OCI-LY1 (cell line): ENCODE data around the gene ZDHHC14.

Experiments
- H2AFZ ChIP-seq: fragments of 200-600 bp; sonication (generic), shearing (Covaris generic); 2 replicates; pipeline ENCODE4 v1.6.0; 2014; ENCODE audit warnings: antibody characterized with exemption, mild to moderate bottlenecking, low read length
- H3F3A ChIP-seq: fragments of 200-600 bp; sonication (generic), shearing (Covaris generic); 2 replicates; pipeline ENCODE4 v1.6.0; 2014; ENCODE audit warnings: mild to moderate bottlenecking, antibody characterized with exemption, low read length, moderate library complexity; ENCODE audit not compliant: insufficient read depth
- H3K27ac ChIP-seq: fragments of 200-600 bp; sonication (generic); 2 replicates; pipeline ENCODE4 v1.5.1; 2014; ENCODE audit warnings: low read length, mixed run types, mild to moderate bottlenecking, low read depth; ENCODE audit not compliant: poor library complexity, severe bottlenecking
- H3K27me3 ChIP-seq: fragments of 200-600 bp; sonication (generic); 2 replicates; pipeline ENCODE4 v1.6.0; 2014; ENCODE audit warnings: antibody characterized with exemption, mild to moderate bottlenecking, low read length, moderate library complexity; ENCODE audit not compliant: insufficient read depth
- H3K36me3 ChIP-seq: fragments of 200-600 bp; sonication (generic); 2 replicates; pipeline ENCODE4 v1.6.1; 2014; ENCODE audit warnings: mild to moderate bottlenecking, antibody characterized with exemption, low read length, moderate library complexity, mixed read lengths; ENCODE audit not compliant: insufficient read depth
- H3K4me1 ChIP-seq: fragments of 200-600 bp; sonication (generic); 2 replicates; pipeline ENCODE4 v1.5.1; 2014; ENCODE audit warnings: mild to moderate bottlenecking, low read length, moderate library complexity; ENCODE audit not compliant: insufficient read depth, severe bottlenecking
- H3K4me2 ChIP-seq: fragments of 200-600 bp; sonication (generic), shearing (Covaris generic); 2 replicates; pipeline ENCODE4 v1.6.1; 2014; ENCODE audit warnings: low read length
- H3K4me3 ChIP-seq: fragments of 200-600 bp; sonication (generic); 2 replicates; pipeline ENCODE4 v1.5.1; 2014; ENCODE audit warnings: low read length, low read depth, mild to moderate bottlenecking, mixed read lengths; ENCODE audit not compliant: poor library complexity, severe bottlenecking
- H3K79me2 ChIP-seq: fragments of 200-600 bp; shearing (Covaris generic); 2 replicates; pipeline ENCODE4 v1.6.1; 2016; ENCODE audit warnings: mixed run types, low read length, mixed read lengths; ENCODE audit not compliant: insufficient read depth
- H3K9ac ChIP-seq: fragments of 200-600 bp; sonication (generic), shearing (Covaris generic); 2 replicates; pipeline ENCODE4 v1.6.1; 2014; ENCODE audit warnings: mild to moderate bottlenecking, low read length, mixed read lengths
- H3K9me2 ChIP-seq: fragments of 200-600 bp; sonication (generic), shearing (Covaris generic); 2 replicates; pipeline ENCODE4 v1.6.1; 2014; ENCODE audit warnings: low read depth, mild to moderate bottlenecking, low read length, mixed read lengths
- H3K9me3 ChIP-seq: fragments of 200-600 bp; shearing (Covaris generic); 2 replicates; pipeline ENCODE4 v1.6.1; 2014; ENCODE audit warnings: low read length, mixed read lengths
- H4K20me1 ChIP-seq: fragments of 200-600 bp; sonication (generic), shearing (Covaris generic); 2 replicates; pipeline ENCODE4 v1.6.0; 2016; ENCODE audit warnings: mild to moderate bottlenecking, low read length; ENCODE audit not compliant: insufficient read depth
- EZH2 ChIP-seq: fragments of 200-600 bp; sonication (generic), shearing (Covaris generic); IDR thresholded peaks from 2 replicates; pipeline ENCODE4 v1.8.0; 2017; ENCODE audit warnings: borderline replicate concordance, mixed run types, mild to moderate bottlenecking, antibody characterized with exemption, low read length, moderate library complexity, mixed read lengths
- TF ChIP-seq, protein P1 (sequence below): fragments of 200-600 bp; sonication (generic), shearing (Covaris generic); IDR thresholded peaks from 2 replicates; pipeline ENCODE4 v1.5.1; 2017; ENCODE audit warnings: mild to moderate bottlenecking, antibody characterized with exemption, low read length, moderate library complexity, mixed read lengths

The ZDHHC14 gene

DNA sequence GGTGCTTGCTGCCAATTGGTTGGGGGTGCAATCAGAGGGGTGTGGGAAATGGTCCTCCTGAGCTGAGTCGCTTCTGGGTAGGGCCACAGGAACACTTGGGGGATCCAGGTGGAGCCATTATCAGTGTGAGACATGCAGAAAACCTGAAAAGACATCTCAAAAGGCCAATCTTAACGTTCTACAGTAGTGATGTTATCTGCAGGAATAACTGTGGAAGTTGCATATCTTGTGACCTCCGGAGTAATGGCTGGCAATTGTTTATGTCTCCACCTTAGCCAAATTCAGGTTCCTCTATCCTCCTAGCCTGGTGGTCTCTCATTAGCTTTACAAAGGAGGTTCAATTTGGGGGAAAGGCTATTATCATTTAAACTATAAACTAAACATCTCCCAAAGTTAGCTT lies 327.2 kb downstream of the ZDHHC14 start:
- H2AFZ ChIP-seq, result no peak overlapping the region
- no peaks in the 10 kb centered on the region for H3K79me2 ChIP-seq
- no peaks in the 10 kb centered on the region for H3K9me3 ChIP-seq
- H3F3A ChIP-seq, result no peaks in the 10 kb centered on the region
- H3K27me3 ChIP-seq, result no peaks in the 10 kb centered on the region
- TF ChIP-seq, protein P1, sequence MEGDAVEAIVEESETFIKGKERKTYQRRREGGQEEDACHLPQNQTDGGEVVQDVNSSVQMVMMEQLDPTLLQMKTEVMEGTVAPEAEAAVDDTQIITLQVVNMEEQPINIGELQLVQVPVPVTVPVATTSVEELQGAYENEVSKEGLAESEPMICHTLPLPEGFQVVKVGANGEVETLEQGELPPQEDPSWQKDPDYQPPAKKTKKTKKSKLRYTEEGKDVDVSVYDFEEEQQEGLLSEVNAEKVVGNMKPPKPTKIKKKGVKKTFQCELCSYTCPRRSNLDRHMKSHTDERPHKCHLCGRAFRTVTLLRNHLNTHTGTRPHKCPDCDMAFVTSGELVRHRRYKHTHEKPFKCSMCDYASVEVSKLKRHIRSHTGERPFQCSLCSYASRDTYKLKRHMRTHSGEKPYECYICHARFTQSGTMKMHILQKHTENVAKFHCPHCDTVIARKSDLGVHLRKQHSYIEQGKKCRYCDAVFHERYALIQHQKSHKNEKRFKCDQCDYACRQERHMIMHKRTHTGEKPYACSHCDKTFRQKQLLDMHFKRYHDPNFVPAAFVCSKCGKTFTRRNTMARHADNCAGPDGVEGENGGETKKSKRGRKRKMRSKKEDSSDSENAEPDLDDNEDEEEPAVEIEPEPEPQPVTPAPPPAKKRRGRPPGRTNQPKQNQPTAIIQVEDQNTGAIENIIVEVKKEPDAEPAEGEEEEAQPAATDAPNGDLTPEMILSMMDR, result no peak
- no peak for TF ChIP-seq EZH2
- H3K9me2 ChIP-seq, result no peaks in the 10 kb centered on the region
- H3K4me3 ChIP-seq, result no peak overlapping the region
- H3K27ac ChIP-seq, result no peak overlapping the region
- no peak overlapping the region for H3K4me2 ChIP-seq
- no peaks in the 10 kb centered on the region for H4K20me1 ChIP-seq
- H3K36me3 ChIP-seq, result no peaks in the 10 kb centered on the region
- H3K9ac ChIP-seq, result no peak overlapping the region
- H3K4me1 ChIP-seq, result no peaks in the 10 kb centered on the region

DNA sequence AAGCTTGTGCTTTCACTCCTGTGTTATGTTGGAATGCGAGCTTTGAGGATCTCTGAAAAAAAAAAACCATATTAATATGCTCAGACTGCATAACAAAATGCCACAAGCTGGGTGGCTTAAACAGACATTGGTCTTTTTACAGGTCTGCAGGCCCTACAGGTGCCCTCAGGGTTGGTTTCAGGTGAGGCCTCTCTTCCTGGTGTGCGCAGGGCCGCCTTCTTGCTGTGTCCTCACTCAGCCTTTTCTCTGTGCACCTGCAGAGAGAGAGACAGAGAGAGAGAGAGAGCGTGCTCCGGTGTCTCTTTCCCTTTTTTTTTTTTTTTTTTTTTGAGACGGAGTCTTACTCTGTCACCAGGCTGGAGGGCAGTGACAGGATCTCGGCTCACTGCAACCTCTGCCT lies 327.9 kb downstream of the ZDHHC14 start:
- Histone ChIP-seq H3K4me2 (no peak overlapping the region), H4K20me1 (no peaks in the 10 kb centered on the region), H3K4me1 (no peaks in the 10 kb centered on the region), H3K27ac (no peak overlapping the region), H3K9me2 (no peaks in the 10 kb centered on the region), H3K79me2 (no peaks in the 10 kb centered on the region), H3K36me3 (no peaks in the 10 kb centered on the region), H3K4me3 (no peak overlapping the region), H3K27me3 (no peaks in the 10 kb centered on the region), H3K9ac (no peak overlapping the region), H3F3A (no peaks in the 10 kb centered on the region), H3K9me3 (no peaks in the 10 kb centered on the region), H2AFZ (no peak overlapping the region)
- no peak for TF ChIP-seq EZH2
- TF ChIP-seq, protein P1, result no peak

DNA sequence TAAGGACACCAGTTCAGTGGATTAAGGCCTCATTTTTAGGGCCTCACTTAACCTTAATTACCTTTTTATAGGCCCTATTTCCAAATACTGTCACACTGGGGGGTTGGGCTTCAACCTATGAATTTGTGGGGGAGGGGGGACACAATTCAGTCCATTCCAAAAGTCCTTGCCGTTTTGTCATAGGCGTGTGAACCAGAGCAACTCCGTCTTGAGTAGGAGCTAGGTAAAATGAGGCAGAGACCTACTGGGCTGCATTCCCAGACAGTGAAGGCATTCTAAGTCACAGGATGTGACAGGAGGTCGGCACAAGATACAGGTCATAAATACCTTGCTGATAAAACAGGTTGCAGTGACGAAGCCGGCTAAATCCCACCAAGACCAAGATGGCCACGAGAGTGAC lies 328.6 kb downstream of the ZDHHC14 start:
- no peaks in the 10 kb centered on the region for H3K9me2 ChIP-seq
- no peak overlapping the region for H3K4me3 ChIP-seq
- no peaks in the 10 kb centered on the region for H3K79me2 ChIP-seq
- no peak overlapping the region for H3K4me2 ChIP-seq
- no peak overlapping the region for H2AFZ ChIP-seq
- no peak overlapping the region for H3K27ac ChIP-seq
- no peaks in the 10 kb centered on the region for H4K20me1 ChIP-seq
- TF ChIP-seq EZH2, result no peak
- TF ChIP-seq, protein P1, result no peak
- no peaks in the 10 kb centered on the region for H3K36me3 ChIP-seq
- H3K27me3 ChIP-seq, result no peaks in the 10 kb centered on the region
- no peaks in the 10 kb centered on the region for H3K4me1 ChIP-seq
- H3F3A ChIP-seq, result no peaks in the 10 kb centered on the region
- no peak overlapping the region for H3K9ac ChIP-seq
- H3K9me3 ChIP-seq, result no peaks in the 10 kb centered on the region
